GM23338 (cell line): ENCODE measurements around the gene FRAT2. TPM values are rescaled to one million over a fixed set of nuclear protein-coding genes. Genes with fewer than 3 reads are reported as not detected.

Source experiments
- ATAC-seq: fragments of 200-7000 bp; cut with Tn5 transposase; 3 replicates; pipeline ENCODE4 v1.9.1; 2020
- DNase-seq: peaks from one replicate; pipeline ENCODE4 v3.0.0-alpha.2; 2015; ENCODE audit warnings: low spot score
- H2AFZ ChIP-seq: fragments of 200-600 bp; sonication (generic); 2 replicates; pipeline ENCODE4 v1.8.0; 2016; ENCODE audit warnings: antibody characterized with exemption, mild to moderate bottlenecking, moderate library complexity
- H3F3A ChIP-seq: fragments of 200-600 bp; sonication (generic); replicated peaks from 2 replicates; pipeline ENCODE4 v1.8.0; 2017; ENCODE audit warnings: antibody characterized with exemption, mixed run types, low read depth
- H3K27ac ChIP-seq: fragments of 200-600 bp; sonication (generic); 2 replicates; pipeline ENCODE4 v1.6.1; 2016; ENCODE audit warnings: low read depth
- H3K27me3 ChIP-seq: fragments of 200-600 bp; sonication (generic); 2 replicates; pipeline ENCODE4 v1.8.0; 2016; ENCODE audit warnings: mild to moderate bottlenecking, mixed run types, moderate library complexity; ENCODE audit not compliant: insufficient read depth
- H3K36me3 ChIP-seq: fragments of 200-600 bp; sonication (generic); 2 replicates; pipeline ENCODE4 v1.8.0; 2016; ENCODE audit warnings: mild to moderate bottlenecking; ENCODE audit not compliant: insufficient read depth
- H3K4me1 ChIP-seq: fragments of 200-600 bp; sonication (generic); 2 replicates; pipeline ENCODE4 v1.8.0; 2016; ENCODE audit warnings: mild to moderate bottlenecking, moderate library complexity; ENCODE audit not compliant: insufficient read depth
- H3K4me2 ChIP-seq: fragments of 200-600 bp; sonication (generic); 2 replicates; pipeline ENCODE4 v1.7.1; 2017; ENCODE audit warnings: mixed run types
- H3K4me3 ChIP-seq: fragments of 200-600 bp; sonication (generic); 2 replicates; pipeline ENCODE4 v1.6.1; 2016; ENCODE audit warnings: mixed run types
- H3K79me2 ChIP-seq: fragments of 200-600 bp; sonication (generic); replicated peaks from 2 replicates; pipeline ENCODE4 v1.8.0; 2017; ENCODE audit warnings: mild to moderate bottlenecking; ENCODE audit not compliant: insufficient read depth
- H3K9me2 ChIP-seq: fragments of 200-600 bp; sonication (generic); 2 replicates; pipeline ENCODE4 v1.8.0; 2017; ENCODE audit not compliant: insufficient read depth
- H4K20me1 ChIP-seq: fragments of 200-600 bp; sonication (generic); replicated peaks from 2 replicates; pipeline ENCODE4 v1.8.0; 2017; ENCODE audit warnings: mild to moderate bottlenecking; ENCODE audit not compliant: insufficient read depth
- H3K27ac Mint-ChIP-seq: 2 replicates; pipeline ENCODE4 v1.8.0; 2020; ENCODE audit warnings: inconsistent platforms, mild to moderate bottlenecking, moderate library complexity, mixed read lengths
- H3K27me3 Mint-ChIP-seq: 3 replicates; pipeline ENCODE4 v1.8.0; 2022; ENCODE audit warnings: low read depth, mild to moderate bottlenecking, moderate library complexity, mixed read lengths, inconsistent platforms; ENCODE audit not compliant: insufficient read depth, poor library complexity
- H3K36me3 Mint-ChIP-seq: 3 replicates; pipeline ENCODE4 v1.8.0; 2021; ENCODE audit warnings: low read depth, mild to moderate bottlenecking, inconsistent platforms, moderate library complexity, mixed read lengths
- H3K4me1 Mint-ChIP-seq: 3 replicates; pipeline ENCODE4 v1.8.0; 2020; ENCODE audit warnings: mild to moderate bottlenecking, inconsistent platforms, mixed read lengths
- H3K4me3 Mint-ChIP-seq: 3 replicates; pipeline ENCODE4 v1.8.0; 2021; ENCODE audit warnings: moderate library complexity, mild to moderate bottlenecking, inconsistent platforms, mixed read lengths
- H3K9me3 Mint-ChIP-seq: 3 replicates; pipeline ENCODE4 v1.8.0; 2020; ENCODE audit warnings: moderate library complexity, mild to moderate bottlenecking, inconsistent platforms, mixed read lengths
- CREB1 ChIP-seq: fragments of 250-450 bp; sonication (Bioruptor Pico); IDR thresholded peaks from 2 replicates; pipeline ENCODE4 v1.5.0; 2020; ENCODE audit warnings: low read depth, mild to moderate bottlenecking, moderate library complexity
- EZH2 ChIP-seq: fragments of 200-600 bp; sonication (generic); IDR thresholded peaks from one replicate; pipeline ENCODE4 v1.8.0; 2017; ENCODE audit warnings: antibody characterized with exemption, mild to moderate bottlenecking, low read depth; ENCODE audit not compliant: unreplicated experiment
- EZH2phosphoT487 ChIP-seq: fragments of 200-600 bp; sonication (generic); IDR thresholded peaks from one replicate; pipeline ENCODE4 v1.8.1; 2018; ENCODE audit warnings: antibody characterized with exemption; ENCODE audit not compliant: unreplicated experiment
- JUNB ChIP-seq: IDR thresholded peaks from one replicate; pipeline ENCODE4 v1.6.1; 2016; ENCODE audit warnings: antibody characterized with exemption; ENCODE audit not compliant: unreplicated experiment
- STAT1 ChIP-seq: IDR thresholded peaks from one replicate; pipeline ENCODE4 v1.6.1; 2016; ENCODE audit warnings: antibody characterized with exemption; ENCODE audit not compliant: unreplicated experiment
- ZNF114 ChIP-seq: fragments of 250-450 bp; sonication (Bioruptor Pico); IDR thresholded peaks from 2 replicates; pipeline ENCODE4 v1.5.0; 2020; ENCODE audit warnings: mild to moderate bottlenecking, moderate library complexity
- ZNF331 ChIP-seq: fragments of 250-450 bp; sonication (Bioruptor Pico); IDR thresholded peaks from 2 replicates; pipeline ENCODE4 v1.5.0; 2020; ENCODE audit warnings: low read depth, mild to moderate bottlenecking, moderate library complexity
- polyA plus RNA-seq: library from polyadenylated mRNA; unstranded; fragments of >200 nt; fragmentation: Nextera tagmentation; extraction: Ambion mirVana; gene quantifications from 2 replicates; pipeline ENCODE4 v1.2.1, GENCODE V29; 2016
- total RNA-seq: library from RNA; depleted of rRNA; stranded (reverse); fragments of >200 nt; shearing (Covaris generic); gene quantifications from 2 replicates; pipeline ENCODE4 v1.2.3, GENCODE V29; 2014
- TF ChIP-seq, protein P1 (sequence below): fragments of 250-450 bp; sonication (Bioruptor Pico); IDR thresholded peaks from 2 replicates; pipeline ENCODE4 v1.5.0; 2020; ENCODE audit warnings: mild to moderate bottlenecking, moderate library complexity
- TF ChIP-seq, protein P2 (sequence below): IDR thresholded peaks from one replicate; pipeline ENCODE4 v1.6.1; 2018; ENCODE audit warnings: antibody characterized with exemption; ENCODE audit not compliant: unreplicated experiment
- TF ChIP-seq, protein P3 (sequence below), 2 experiments: fragments of 200-600 bp in 1 of 2; sonication (generic) in 1 of 2; conservative IDR thresholded peaks; 2 replicates each; pipeline versions ENCODE4 v1.5.1 to v1.6.1; 2016 to 2017; ENCODE audit warnings: antibody characterized with exemption in 2 of 2, low read depth in 2 of 2, mild to moderate bottlenecking in 2 of 2, moderate library complexity in 1 of 2

The FRAT2 gene
- total and polyA plus RNA-seq, 2 experiments from 2014 or later, result 24.5 to 109 TPM

DNA sequence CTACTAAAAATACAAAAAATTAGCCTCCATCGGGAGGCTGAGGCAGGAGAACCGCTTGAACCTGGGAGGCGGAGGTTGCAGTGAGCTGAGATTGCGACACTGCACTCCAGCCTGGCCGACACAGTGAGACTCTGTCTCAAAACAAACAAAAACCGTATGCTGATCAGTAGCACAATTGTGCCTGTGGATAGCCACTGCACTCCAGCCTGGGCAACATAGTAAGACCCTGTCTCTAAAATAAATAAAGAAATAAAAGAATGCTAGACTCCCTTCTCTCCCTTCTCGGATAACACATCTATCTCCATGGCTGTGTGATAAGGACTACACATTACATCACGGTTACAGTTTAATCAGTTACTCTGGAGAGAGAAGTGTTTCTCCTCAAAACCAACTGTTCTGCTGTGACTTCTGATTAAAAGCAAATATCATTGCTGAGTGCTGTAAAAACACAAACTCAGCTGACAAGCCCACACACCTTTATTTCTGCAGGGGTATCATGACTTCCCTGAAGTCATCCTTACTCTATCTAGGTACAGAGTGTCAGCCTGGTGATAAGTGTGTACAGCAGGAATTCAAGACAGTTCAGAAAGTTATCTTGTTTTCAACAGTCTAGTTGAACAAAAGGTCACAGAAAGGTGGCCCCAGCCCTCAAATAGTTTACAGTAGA, 36.8 kb downstream of the FRAT2 start:
- ATAC-seq, result no peak
- Histone ChIP-seq H4K20me1 (no peaks in the 10 kb centered on the region), H3K36me3 (no peaks in the 10 kb centered on the region), H3K27me3 (no peaks in the 10 kb centered on the region), H3K4me2 (no peak overlapping the region), H2AFZ (peak overlapping the region; percentile 72), H3K27ac (no peak overlapping the region), H3K9me2 (no peaks in the 10 kb centered on the region), H3K4me3 (no peak overlapping the region), H3F3A (peaks cover 7% of the 10 kb centered on the region), H3K4me1 (no peaks in the 10 kb centered on the region), H3K79me2 (no peaks in the 10 kb centered on the region)
- no peak overlapping the region for H3K4me3 Mint-ChIP-seq
- peaks cover 2% of the 10 kb centered on the region; the same call in 2 of the 3 replicates for H3K4me1 Mint-ChIP-seq
- TF ChIP-seq, protein P1, sequence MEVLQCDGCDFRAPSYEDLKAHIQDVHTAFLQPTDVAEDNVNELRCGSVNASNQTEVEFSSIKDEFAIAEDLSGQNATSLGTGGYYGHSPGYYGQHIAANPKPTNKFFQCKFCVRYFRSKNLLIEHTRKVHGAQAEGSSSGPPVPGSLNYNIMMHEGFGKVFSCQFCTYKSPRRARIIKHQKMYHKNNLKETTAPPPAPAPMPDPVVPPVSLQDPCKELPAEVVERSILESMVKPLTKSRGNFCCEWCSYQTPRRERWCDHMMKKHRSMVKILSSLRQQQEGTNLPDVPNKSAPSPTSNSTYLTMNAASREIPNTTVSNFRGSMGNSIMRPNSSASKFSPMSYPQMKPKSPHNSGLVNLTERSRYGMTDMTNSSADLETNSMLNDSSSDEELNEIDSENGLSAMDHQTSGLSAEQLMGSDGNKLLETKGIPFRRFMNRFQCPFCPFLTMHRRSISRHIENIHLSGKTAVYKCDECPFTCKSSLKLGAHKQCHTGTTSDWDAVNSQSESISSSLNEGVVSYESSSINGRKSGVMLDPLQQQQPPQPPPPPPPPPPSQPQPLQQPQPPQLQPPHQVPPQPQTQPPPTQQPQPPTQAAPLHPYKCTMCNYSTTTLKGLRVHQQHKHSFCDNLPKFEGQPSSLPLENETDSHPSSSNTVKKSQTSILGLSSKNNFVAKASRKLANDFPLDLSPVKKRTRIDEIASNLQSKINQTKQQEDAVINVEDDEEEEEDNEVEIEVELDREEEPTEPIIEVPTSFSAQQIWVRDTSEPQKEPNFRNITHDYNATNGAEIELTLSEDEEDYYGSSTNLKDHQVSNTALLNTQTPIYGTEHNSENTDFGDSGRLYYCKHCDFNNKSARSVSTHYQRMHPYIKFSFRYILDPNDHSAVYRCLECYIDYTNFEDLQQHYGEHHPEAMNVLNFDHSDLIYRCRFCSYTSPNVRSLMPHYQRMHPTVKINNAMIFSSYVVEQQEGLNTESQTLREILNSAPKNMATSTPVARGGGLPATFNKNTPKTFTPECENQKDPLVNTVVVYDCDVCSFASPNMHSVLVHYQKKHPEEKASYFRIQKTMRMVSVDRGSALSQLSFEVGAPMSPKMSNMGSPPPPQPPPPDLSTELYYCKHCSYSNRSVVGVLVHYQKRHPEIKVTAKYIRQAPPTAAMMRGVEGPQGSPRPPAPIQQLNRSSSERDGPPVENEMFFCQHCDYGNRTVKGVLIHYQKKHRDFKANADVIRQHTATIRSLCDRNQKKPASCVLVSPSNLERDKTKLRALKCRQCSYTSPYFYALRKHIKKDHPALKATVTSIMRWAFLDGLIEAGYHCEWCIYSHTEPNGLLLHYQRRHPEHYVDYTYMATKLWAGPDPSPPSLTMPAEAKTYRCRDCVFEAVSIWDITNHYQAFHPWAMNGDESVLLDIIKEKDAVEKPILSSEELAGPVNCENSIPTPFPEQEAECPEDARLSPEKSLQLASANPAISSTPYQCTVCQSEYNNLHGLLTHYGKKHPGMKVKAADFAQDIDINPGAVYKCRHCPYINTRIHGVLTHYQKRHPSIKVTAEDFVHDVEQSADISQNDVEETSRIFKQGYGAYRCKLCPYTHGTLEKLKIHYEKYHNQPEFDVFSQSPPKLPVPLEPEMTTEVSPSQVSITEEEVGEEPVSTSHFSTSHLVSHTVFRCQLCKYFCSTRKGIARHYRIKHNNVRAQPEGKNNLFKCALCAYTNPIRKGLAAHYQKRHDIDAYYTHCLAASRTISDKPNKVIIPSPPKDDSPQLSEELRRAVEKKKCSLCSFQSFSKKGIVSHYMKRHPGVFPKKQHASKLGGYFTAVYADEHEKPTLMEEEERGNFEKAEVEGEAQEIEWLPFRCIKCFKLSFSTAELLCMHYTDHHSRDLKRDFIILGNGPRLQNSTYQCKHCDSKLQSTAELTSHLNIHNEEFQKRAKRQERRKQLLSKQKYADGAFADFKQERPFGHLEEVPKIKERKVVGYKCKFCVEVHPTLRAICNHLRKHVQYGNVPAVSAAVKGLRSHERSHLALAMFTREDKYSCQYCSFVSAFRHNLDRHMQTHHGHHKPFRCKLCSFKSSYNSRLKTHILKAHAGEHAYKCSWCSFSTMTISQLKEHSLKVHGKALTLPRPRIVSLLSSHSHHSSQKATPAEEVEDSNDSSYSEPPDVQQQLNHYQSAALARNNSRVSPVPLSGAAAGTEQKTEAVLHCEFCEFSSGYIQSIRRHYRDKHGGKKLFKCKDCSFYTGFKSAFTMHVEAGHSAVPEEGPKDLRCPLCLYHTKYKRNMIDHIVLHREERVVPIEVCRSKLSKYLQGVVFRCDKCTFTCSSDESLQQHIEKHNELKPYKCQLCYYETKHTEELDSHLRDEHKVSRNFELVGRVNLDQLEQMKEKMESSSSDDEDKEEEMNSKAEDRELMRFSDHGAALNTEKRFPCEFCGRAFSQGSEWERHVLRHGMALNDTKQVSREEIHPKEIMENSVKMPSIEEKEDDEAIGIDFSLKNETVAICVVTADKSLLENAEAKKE, result no peak
- TF ChIP-seq STAT1, result no peak
- DNase-seq, result no peak
- no peaks in the 10 kb centered on the region for H3K9me3 Mint-ChIP-seq
- peaks cover 3% of the 10 kb centered on the region for H3K27me3 Mint-ChIP-seq
- H3K27ac Mint-ChIP-seq, result no peak overlapping the region
- no peaks in the 10 kb centered on the region for H3K36me3 Mint-ChIP-seq

DNA sequence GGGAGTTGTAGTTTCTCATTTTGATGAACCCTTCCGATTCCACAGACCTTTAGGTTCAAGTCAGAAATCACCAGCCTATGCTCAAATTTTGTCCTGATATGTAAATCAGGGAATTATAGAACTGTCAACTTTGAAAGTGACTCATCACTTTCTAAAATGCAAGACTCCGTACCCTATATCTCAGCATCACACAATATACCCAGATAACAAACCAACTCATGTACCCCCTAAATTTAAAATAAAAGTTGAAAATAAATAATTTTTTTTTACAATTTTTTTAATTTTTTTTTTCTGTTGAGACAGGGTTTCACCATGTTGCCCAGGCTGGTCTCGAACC, 41.7 kb downstream of the FRAT2 start:
- H3K4me3 Mint-ChIP-seq, result peak overlapping the region; percentile 91
- H4K20me1 ChIP-seq, result no peaks in the 10 kb centered on the region
- no peak overlapping the region for H3K4me3 ChIP-seq
- H3K27ac ChIP-seq, result no peak overlapping the region
- H3K4me2 ChIP-seq, result no peak overlapping the region
- ATAC-seq (no peak), DNase-seq (no peak)
- peaks cover 5% of the 10 kb centered on the region for H3K27me3 Mint-ChIP-seq
- H3K4me1 Mint-ChIP-seq, result peaks cover 17% of the 10 kb centered on the region
- H3K79me2 ChIP-seq, result peaks cover 38% of the 10 kb centered on the region
- H3K27me3 ChIP-seq, result no peaks in the 10 kb centered on the region
- H3F3A ChIP-seq, result peaks cover 12% of the 10 kb centered on the region
- peaks cover 6% of the 10 kb centered on the region; the same call in 1 of the 2 replicates for H3K4me1 ChIP-seq
- no peaks in the 10 kb centered on the region for H3K9me2 ChIP-seq
- H3K27ac Mint-ChIP-seq, result 0 out of 2 replicates have a peak overlapping the region, but pooled peaks have one; percentile 57
- H2AFZ ChIP-seq, result no peak overlapping the region
- H3K36me3 ChIP-seq, result no peaks in the 10 kb centered on the region
- peaks cover 11% of the 10 kb centered on the region for H3K36me3 Mint-ChIP-seq
- H3K9me3 Mint-ChIP-seq, result no peaks in the 10 kb centered on the region; the same call in 2 of the 3 replicates
- TF ChIP-seq, protein P2, sequence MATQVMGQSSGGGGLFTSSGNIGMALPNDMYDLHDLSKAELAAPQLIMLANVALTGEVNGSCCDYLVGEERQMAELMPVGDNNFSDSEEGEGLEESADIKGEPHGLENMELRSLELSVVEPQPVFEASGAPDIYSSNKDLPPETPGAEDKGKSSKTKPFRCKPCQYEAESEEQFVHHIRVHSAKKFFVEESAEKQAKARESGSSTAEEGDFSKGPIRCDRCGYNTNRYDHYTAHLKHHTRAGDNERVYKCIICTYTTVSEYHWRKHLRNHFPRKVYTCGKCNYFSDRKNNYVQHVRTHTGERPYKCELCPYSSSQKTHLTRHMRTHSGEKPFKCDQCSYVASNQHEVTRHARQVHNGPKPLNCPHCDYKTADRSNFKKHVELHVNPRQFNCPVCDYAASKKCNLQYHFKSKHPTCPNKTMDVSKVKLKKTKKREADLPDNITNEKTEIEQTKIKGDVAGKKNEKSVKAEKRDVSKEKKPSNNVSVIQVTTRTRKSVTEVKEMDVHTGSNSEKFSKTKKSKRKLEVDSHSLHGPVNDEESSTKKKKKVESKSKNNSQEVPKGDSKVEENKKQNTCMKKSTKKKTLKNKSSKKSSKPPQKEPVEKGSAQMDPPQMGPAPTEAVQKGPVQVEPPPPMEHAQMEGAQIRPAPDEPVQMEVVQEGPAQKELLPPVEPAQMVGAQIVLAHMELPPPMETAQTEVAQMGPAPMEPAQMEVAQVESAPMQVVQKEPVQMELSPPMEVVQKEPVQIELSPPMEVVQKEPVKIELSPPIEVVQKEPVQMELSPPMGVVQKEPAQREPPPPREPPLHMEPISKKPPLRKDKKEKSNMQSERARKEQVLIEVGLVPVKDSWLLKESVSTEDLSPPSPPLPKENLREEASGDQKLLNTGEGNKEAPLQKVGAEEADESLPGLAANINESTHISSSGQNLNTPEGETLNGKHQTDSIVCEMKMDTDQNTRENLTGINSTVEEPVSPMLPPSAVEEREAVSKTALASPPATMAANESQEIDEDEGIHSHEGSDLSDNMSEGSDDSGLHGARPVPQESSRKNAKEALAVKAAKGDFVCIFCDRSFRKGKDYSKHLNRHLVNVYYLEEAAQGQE, result no peak
- TF ChIP-seq STAT1 (no peak), ZNF114 (CRISPR knock-in tag) (no peak), ZNF331 (CRISPR knock-in tag) (no peak), EZH2 (no peak), CREB1 (CRISPR knock-in tag) (no peak), EZH2phosphoT487 (no peak), JUNB (no peak)
- TF ChIP-seq, protein P3, sequence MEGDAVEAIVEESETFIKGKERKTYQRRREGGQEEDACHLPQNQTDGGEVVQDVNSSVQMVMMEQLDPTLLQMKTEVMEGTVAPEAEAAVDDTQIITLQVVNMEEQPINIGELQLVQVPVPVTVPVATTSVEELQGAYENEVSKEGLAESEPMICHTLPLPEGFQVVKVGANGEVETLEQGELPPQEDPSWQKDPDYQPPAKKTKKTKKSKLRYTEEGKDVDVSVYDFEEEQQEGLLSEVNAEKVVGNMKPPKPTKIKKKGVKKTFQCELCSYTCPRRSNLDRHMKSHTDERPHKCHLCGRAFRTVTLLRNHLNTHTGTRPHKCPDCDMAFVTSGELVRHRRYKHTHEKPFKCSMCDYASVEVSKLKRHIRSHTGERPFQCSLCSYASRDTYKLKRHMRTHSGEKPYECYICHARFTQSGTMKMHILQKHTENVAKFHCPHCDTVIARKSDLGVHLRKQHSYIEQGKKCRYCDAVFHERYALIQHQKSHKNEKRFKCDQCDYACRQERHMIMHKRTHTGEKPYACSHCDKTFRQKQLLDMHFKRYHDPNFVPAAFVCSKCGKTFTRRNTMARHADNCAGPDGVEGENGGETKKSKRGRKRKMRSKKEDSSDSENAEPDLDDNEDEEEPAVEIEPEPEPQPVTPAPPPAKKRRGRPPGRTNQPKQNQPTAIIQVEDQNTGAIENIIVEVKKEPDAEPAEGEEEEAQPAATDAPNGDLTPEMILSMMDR (conservative IDR thresholded peaks at IDR 0.05; ENCODE audit: low read depth in 2 of 2), result no peak
